HUDEP-2 (cell line): ENCODE data around the gene PIK3R3.

Experiments
- DNase-seq, 76 experiments: peaks; one replicate each; lab custom pipeline; 2025; ENCODE audit not compliant: unreplicated experiment in 76 of 76; lab: John Stamatoyannopoulos, UW

PIK3R3 gene

DNA sequence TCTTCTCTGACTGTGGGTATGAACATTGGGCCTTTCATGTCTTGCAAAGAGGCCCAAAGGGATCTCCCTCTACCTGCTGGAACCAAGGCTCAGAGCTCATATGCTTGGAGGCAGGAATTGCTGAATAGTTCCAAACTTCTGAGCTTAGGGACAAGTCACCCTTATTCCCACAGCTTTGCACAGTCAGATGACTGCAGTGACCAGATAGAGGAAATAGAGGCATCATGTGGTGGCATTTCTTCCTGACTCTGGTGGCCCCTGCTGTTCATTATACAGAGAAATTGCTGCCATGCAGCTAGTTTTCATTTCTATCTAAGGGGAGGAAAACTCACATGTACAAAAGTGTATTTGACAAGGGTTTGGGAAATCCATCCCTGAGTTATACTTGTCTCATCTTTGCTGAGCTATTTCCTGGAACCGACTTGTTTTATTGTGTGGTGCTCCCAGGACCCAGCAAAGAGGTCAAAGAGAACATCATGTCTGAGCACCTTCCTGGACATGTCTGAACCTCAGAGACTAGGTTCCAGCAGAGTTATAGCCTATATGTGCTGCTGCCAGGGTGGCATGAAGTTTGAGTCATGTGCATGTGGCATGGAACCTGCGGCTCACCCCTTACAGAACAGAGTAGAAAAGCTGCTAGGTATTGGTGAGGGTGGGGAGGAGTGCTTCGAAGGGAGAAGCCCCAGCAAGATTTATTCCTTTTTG, 131.2 kb downstream of the PIK3R3 start:
- no peak for DNase-seq

DNA sequence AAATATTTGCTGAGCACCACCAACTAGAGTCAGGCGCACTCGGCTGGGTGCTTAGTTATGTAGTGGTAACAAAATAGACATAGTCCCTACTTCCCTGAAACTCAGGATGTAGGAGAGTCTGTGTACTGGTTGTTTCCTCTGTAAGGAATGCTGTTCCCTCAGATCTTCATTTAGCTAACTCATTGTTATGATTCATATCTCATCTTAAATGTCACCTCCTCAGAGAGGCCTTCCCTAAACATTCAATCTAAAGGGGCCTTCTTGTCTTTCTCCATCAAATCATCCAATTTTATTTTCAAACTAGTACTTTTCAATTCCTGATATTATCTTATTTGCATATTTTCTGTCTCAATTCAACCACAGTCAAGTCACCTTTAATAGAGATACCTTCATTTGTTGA, 132.9 kb downstream of the PIK3R3 start:
- no peak for DNase-seq

DNA sequence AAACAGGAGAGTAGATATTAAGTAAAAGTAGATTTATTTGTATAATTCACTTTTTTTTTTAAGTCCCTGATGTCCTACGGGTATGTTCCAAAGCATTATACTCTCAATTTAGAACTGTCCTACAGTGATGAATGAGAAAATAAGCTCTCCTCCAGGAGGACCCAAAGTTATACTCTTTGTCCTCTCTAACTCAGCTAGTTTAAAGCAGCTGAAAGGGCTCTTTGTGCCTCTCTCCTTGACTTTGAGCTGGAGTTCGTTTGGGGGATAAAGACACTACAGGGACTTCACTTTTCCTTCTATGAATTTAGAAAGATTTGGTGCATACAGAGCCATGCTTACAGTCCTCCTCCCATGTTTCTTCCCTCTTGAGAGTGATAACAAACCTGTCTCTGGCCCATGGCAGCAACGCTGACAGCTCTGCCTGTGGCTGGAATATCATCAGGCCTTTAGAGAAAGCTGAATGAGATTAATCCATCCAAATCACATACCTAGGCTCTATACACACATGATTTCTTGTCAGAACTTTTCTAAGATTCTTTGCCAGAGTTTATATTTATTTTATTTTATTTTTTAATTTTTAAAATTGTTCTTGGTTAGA, 134.3 kb downstream of the PIK3R3 start:
- DNase-seq: no peak

DNA sequence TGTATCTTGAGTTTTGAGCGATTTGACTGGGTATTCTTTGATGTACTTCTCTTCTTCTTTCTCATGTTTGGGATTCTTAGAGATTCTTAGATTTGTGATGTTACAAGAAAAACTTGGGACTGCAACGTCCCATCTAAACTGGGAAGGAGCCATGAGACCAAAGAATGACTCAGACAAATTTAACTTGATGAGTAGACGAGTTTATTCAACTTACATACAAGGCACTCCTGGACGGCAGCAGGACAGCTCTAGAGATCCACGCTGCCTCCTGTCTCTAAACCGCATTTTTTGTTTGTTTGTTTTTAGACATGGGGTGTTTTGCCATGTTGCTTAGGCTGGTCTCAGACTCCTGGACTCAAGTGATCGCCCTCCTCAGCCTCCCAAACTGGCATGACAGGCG, 137.1 kb downstream of the PIK3R3 start:
- DNase-seq: no peak

DNA sequence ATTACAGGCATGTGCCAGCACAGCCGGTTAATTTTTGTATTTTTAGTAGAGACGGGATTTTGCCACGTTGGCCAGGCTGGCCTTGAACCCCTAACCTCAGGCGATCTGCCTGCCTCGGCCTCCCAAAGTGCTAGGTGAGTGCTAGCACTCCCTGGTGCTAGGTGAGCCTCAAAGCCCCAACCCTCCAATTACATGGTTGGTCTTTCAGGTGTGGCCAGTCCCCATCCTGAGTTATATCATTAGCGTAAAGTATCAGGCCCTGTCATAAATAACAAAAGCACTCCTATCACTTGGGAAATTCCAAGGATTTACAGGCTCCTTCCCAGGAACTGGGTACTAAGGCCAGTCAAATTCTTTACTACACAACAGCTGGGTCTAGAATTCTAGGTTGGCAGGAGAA, 138.0 kb downstream of the PIK3R3 start:
- DNase-seq: no peak
